Activated gamma-delta T cell treated with anti-CD3 and anti-CD28 coated beads, Interleukin-2, amount 50 U/mL, for 16 hours (primary cell): ENCODE results near the gene TMEM154.
"Not testable (repeated sequence)": the region's sequence is repeated elsewhere in the genome, so short reads cannot be mapped to it uniquely, and the experiment has no call there.

Experiments
- DNase-seq: peaks from one replicate; pipeline ENCODE4 v3.0.0-alpha.2; 2020; ENCODE audit warnings: low read depth

TMEM154 gene

DNA sequence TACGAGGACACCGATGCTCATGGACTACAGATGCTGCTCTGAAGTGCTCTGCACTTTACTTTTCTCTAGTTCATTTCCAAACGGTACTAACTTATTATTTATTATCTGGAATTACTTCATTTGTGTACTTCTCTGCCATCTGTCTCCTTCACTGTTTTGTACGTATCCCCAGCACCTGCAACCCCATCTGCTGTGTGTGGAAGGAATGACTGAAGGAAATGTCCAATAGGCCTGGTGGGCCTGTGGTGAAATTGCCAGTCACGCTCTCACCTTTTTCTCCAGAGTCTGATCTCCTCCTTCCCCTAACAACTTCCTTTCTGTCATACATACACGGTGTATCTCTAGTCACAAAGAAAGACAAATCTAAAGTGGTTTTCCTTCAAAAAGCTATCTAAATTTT, 12.9 kb downstream of the TMEM154 start:
- no peak for DNase-seq

GRCh38 chr4:152665691-152666395, 14.0 kb downstream of the TMEM154 start:
- no peak for DNase-seq

GRCh38 chr4:152664067-152664378, 15.8 kb downstream of the TMEM154 start:
- not testable (repeated sequence) for DNase-seq

DNA sequence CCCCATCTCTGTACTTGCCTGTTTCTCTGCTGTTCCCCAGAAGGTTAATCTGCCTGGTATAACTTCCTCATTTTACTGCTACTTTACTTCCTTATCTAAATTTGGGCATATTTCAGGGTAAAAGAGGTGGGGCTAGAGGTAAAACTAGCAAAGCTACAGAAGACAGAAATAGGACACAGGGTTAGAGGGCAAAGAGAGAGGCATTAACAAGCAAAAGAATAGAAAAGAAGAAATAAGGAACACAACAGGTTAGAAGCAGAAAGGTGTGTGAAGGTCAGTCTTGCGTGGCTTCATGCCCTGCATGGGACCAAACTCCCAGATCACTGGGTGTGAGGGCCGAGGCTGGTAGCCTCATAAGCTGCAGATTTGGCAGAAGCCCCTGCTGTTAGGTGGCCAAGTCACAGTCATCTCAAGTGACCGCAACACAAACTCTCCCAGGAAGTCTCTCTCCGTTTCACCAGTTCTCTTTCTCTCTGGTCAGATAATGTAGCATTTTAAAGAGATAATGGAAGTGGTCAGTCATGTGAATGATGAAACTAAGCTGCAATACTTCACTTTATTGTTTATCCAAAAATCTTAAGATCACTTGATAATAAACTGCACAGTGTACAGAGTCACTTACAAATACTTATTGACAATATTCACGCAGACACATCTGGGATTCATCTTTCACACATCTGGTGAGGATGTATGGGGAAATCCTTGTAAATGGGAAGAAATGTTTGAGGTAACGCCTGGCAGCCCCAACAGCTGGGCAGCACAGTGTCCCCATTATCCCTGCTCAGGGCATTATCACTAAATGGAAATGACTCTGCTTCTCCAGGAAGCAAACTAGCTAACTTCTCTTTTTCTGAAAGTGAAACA, 16.4 kb downstream of the TMEM154 start:
- no peak for DNase-seq

DNA sequence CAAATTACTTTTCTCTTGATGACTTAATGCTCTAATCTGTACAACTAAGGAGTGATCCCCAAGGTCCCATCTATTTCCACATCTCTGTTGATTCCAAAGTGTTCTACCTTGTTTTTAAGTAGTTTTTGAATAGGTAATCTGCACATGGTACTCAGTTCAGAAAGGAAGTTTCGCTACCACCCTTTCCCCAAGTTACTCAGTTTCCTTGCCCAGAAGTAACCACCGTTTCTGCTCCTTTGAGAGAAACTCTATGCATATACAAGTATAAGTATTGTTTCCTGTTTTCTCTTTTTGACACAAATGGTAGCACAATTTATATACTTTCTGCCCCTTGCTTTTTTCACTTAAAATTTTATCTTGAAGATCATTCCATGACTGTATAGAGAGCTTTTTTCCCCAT, 18.1 kb downstream of the TMEM154 start:
- DNase-seq: no peak

GRCh38 chr4:152660526-152660925, 19.3 kb downstream of the TMEM154 start:
- no peak for DNase-seq

GRCh38 chr4:152659806-152660205, 20.0 kb downstream of the TMEM154 start:
- no peak for DNase-seq

DNA sequence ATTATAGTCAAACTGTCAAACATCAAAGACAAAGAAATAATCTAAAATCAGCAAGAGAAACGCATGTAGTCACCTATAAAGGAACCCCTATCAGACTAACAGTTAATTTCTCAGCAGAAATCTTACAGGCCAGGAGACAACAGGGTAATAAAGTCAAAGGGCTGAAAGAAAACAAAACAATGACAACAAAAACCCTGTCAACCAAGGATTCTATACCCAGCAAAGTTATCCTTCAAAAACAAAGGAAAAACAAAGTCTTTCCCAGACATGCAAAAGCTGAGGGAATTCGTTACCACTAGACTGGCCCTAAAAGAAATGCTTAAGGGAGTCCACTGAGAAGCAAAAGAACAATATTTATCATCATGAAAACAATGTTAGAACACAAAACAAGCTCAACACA, 22.1 kb downstream of the TMEM154 start:
- DNase-seq: no peak

GRCh38 chr4:152655272-152656129, 24.3 kb downstream of the TMEM154 start:
- no peak for DNase-seq

GRCh38 chr4:152652102-152652501, 27.7 kb downstream of the TMEM154 start:
- no peak for DNase-seq

- no peak for DNase-seq
Measured at GRCh38 chr4:152651473-152652060, 28.2 kb downstream of the TMEM154 start.

DNA sequence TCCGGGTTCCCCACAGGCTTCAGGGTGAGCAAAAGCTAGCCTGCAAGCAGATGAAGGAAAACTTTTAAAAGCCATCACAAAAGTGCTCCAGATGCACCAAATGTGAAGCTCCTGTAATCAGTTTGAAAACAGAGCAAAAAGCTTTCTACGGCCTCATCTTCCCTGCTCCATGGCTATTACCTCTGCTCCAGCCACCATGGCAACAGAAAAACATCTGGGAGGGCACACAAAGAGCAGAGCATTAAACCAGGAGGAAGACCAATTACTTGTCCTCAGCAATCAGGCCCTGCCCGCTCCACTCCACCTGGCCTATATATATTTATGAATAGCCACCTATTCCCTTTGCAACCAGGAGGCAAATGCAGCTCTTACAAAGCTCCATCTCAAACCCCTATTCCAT, 33.6 kb downstream of the TMEM154 start:
- no peak for DNase-seq

DNA sequence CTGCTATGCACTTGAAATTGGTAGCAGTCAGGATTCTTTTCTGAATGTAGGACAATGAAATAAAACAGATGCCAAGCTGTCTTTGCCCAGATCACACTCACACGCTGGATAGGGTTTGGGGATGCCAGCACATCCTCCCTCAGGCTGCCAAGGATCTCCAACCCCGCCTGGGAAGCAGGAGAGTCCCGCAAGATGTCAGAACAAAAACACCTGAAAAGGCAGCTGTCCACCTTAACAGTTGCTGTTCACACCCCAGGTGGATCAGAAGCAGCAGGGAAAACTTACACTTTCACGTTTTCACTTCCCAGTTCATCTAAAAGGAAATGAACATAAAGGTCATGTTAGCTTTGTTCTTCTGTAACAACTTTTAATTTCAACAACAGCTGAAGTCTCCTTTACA, 35.7 kb downstream of the TMEM154 start:
- no peak for DNase-seq

DNA sequence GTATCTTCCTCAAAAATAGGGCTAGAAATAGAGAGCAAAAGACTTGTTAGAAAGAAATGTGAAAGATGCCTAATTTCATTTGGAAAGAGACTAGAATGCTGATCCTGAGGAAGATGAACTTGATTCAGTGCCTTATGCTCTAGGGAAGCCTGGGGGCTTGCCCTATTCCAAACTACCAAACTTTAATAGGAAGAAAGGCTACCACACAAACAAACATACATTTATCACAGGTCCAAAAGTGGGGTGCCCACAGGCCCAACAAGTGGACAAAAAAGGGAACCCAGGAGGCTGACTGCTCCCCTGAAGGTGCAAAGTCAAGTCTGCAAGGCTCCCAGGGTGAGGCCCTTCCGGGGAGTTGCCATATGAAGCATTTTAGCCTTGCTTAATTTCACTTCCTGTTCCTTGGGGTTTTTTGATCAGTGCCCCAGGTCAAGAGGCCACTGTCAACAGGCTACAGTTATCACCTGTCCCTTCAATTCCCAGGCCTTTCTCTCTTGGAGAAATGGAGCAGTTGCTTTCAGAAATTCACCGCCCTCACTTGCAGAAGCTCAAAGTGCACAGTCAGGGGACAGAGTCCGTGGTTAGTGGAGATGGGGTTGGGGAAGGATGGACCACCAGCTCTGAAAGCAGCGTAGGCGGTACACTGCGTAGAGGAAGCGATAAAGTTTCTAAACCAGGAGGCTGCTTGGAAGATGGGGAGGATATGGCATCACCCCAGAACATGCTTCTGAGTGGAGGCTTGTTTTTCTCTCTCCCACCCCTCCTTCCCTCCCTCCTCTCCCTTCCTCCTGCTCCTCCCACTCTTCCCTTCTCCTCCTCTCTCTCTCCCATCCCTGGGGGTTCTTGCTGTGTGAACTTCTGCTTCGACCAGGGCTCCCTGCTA, 36.4 kb downstream of the TMEM154 start:
- DNase-seq: no peak

- no peak for DNase-seq
Measured at GRCh38 chr4:152640058-152640921, 39.5 kb downstream of the TMEM154 start.

DNA sequence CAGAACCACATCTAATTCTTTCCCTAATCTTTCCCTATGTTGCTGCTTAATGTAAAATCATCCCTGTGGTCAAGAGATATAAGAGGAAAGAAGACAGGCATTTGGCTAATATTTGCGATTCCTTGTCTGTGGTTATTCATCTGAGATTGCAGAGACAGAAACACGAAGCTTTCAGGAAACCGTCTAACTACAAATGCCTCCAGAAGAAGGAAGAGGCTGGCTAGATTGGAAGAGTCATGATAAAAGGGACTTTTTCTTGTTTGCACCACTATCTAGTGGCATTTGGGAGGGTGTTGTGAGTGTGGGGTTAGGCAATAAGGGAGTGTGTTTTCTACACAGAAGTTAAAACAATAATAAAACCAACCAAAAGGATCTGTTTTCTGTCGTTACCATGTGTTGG, 43.9 kb downstream of the TMEM154 start:
- no peak for DNase-seq

GRCh38 chr4:152634110-152634760, 45.6 kb downstream of the TMEM154 start:
- DNase-seq: no peak

- DNase-seq: no peak
Measured at GRCh38 chr4:152633118-152633517, 46.7 kb downstream of the TMEM154 start.

DNA sequence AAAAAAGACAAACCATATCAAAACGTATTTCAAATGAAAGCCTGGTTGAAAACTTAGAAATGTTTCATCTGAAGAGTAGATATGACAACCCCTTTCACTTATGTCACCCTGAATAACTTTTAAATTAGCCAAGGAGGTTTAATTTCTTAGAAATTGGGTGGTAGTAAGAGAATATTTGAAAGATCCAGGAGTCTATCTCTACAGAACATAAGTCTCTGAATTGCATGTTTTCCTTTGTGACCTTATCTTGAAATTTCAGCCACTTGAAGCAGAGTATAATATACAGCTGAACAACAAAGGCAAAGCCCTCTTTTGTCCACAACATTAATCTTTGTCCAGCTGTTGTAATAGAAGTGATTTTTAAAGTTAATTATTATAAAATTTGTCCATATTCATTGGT, 49.5 kb downstream of the TMEM154 start:
- no peak for DNase-seq

- no peak for DNase-seq
Measured at GRCh38 chr4:152629908-152630307, 49.9 kb downstream of the TMEM154 start.
